Measurements from ENCODE around the gene EIF3B. TPM values are rescaled to one million over a fixed set of nuclear protein-coding genes. Genes with fewer than 3 reads are reported as not detected.
A peak's percentile ranks its signal among the peaks of the same experiment; 100 is the strongest.

The EIF3B gene
- total and polyA plus RNA-seq, 2 of the 4 experiments (the other 2 are of a cell fraction): 105 to 201 TPM

- H3K27me3 ChIP-seq (ENCODE audit: control insufficient read depth, insufficient read depth, low read length): no peaks in the 10 kb centered on the region
- no peak for DNase-seq
- H3K27ac ChIP-seq (ENCODE audit: insufficient read depth, low read length): no peak overlapping the region
- peak overlapping the region; percentile 13; the same call in 1 of the 2 replicates for H3K4me2 ChIP-seq (ENCODE audit: low read depth, low read length)
- BruUV-seq (replicated peaks): no TSS peak
- H3K18ac ChIP-seq (ENCODE audit: low read depth, low read length): no peak overlapping the region
- intact Hi-C loops (cut with micrococcal nuclease) (no loop called here), in situ Hi-C loops (cut with MboI; ENCODE audit: low sequenced_read_pairs) (no loop called here), dilution Hi-C loops (cut with HindIII; ENCODE audit: low sequenced_read_pairs, unreplicated experiment) (no loop called here)
- H2AK9ac ChIP-seq (replicated peaks; ENCODE audit: low read depth, low read length, poor library complexity): no peak overlapping the region
- POLR2A ChIA-PET (ENCODE audit: unreplicated experiment): interaction anchor here (0.6 kb wide), 1 partner anchor 17 kb away, joined by 5 read pairs; no protein-coding TSS in a partner anchor
- no peak overlapping the region for H2BK120ac ChIP-seq (ENCODE audit: low read depth, low read length)
- peaks cover 6% of the 10 kb centered on the region; the same call in 1 of the 2 replicates for H3K4me1 ChIP-seq (ENCODE audit: control insufficient read depth, insufficient read depth, low read length)
- no peak for ATAC-seq (ENCODE audit: low read depth)
- no peak overlapping the region for H3K4me3 ChIP-seq (ENCODE audit: insufficient read depth, low read depth, low read length)
- H4K8ac ChIP-seq (ENCODE audit: low read depth in 2 of 2, low read length in 2 of 2): no peak overlapping the region
- H4K5ac ChIP-seq (ENCODE audit: low read depth, low read length): no peak overlapping the region
- H3K23ac ChIP-seq (ENCODE audit: low read depth, low read length): peak overlapping the region; percentile 45; the same call in 1 of the 2 replicates
- no peak overlapping the region for H2BK5ac ChIP-seq (ENCODE audit: low read depth, low read length, poor library complexity, severe bottlenecking)
- CTCF ChIA-PET: no interaction called here
- no peaks in the 10 kb centered on the region for H3K9me3 ChIP-seq (ENCODE audit: control insufficient read depth, insufficient read depth, low read length)
- H4K91ac ChIP-seq (ENCODE audit: insufficient read depth, low read depth, low read length): no peak overlapping the region
- H2AFZ ChIP-seq (replicated peaks; ENCODE audit: low read length, poor library complexity): no peak overlapping the region
- H3K14ac ChIP-seq (replicated peaks; ENCODE audit: low read depth, low read length): no peak overlapping the region
- H3K79me1 ChIP-seq (ENCODE audit: low read depth in 1 of 2, low read length in 2 of 2): peaks cover 15 to 56% of the 10 kb centered on the region in 2 experiments
- H2BK15ac ChIP-seq (ENCODE audit: low read depth, low read length): no peak overlapping the region
- H3K36me3 ChIP-seq (ENCODE audit: control insufficient read depth, insufficient read depth, low read length): peaks cover 37% of the 10 kb centered on the region
- no peak overlapping the region for H3K4ac ChIP-seq (ENCODE audit: low read depth, low read length)
- no peak overlapping the region for H2AK5ac ChIP-seq (ENCODE audit: low read depth, low read length)
- 100% methylated on average over 1 of the region's 11 CpGs; no CpG with 5 or more reads in 1 of the 2 experiments for WGBS, 2 experiments (ENCODE audit: extremely low coverage in 2 of 2, insufficient read length in 1 of 2)
- peaks cover 8% of the 10 kb centered on the region for H3K9me1 ChIP-seq (ENCODE audit: insufficient read depth, low read length)
- H4K20me1 ChIP-seq (ENCODE audit: insufficient read depth, low read length): peaks cover 75% of the 10 kb centered on the region
- H3K56ac ChIP-seq (ENCODE audit: extremely low read depth, insufficient read depth, low read length): no peak overlapping the region
- no peak overlapping the region for H2BK20ac ChIP-seq (ENCODE audit: low read depth, low read length)
- TF ChIP-seq USF2 (IDR thresholded peaks at IDR 0.05; ENCODE audit: low read depth, low read length): no peak
- TF ChIP-seq RAD21 (IDR thresholded peaks at IDR 0.05; ENCODE audit: low read length): no peak
- no peak for TF ChIP-seq MAZ (IDR thresholded peaks at IDR 0.05; ENCODE audit: borderline replicate concordance, low read depth, low read length)
- no peak for TF ChIP-seq MAFK (IDR thresholded peaks at IDR 0.05; ENCODE audit: low read depth, low read length)
- no peak for TF ChIP-seq BHLHE40 (IDR thresholded peaks at IDR 0.05; ENCODE audit: low read depth, low read length)
- TF ChIP-seq MXI1 (IDR thresholded peaks at IDR 0.05; ENCODE audit: borderline replicate concordance, low read depth, low read length): no peak
- no peak for TF ChIP-seq RCOR1 (IDR thresholded peaks at IDR 0.05; ENCODE audit: insufficient replicate concordance, low read length)
- TF ChIP-seq CHD1 (IDR thresholded peaks at IDR 0.05; ENCODE audit: low read depth, low read length): no peak
- TF ChIP-seq, protein P1, sequence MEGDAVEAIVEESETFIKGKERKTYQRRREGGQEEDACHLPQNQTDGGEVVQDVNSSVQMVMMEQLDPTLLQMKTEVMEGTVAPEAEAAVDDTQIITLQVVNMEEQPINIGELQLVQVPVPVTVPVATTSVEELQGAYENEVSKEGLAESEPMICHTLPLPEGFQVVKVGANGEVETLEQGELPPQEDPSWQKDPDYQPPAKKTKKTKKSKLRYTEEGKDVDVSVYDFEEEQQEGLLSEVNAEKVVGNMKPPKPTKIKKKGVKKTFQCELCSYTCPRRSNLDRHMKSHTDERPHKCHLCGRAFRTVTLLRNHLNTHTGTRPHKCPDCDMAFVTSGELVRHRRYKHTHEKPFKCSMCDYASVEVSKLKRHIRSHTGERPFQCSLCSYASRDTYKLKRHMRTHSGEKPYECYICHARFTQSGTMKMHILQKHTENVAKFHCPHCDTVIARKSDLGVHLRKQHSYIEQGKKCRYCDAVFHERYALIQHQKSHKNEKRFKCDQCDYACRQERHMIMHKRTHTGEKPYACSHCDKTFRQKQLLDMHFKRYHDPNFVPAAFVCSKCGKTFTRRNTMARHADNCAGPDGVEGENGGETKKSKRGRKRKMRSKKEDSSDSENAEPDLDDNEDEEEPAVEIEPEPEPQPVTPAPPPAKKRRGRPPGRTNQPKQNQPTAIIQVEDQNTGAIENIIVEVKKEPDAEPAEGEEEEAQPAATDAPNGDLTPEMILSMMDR (conservative IDR thresholded peaks at IDR 0.05; ENCODE audit: low read depth, low read length): no peak
- TF ChIP-seq ELK1 (IDR thresholded peaks at IDR 0.05; ENCODE audit: borderline replicate concordance, low read depth, low read length): no peak
- no peak for TF ChIP-seq CEBPB (IDR thresholded peaks at IDR 0.05; ENCODE audit: low read depth, low read length)
- TF ChIP-seq SMC3 (IDR thresholded peaks at IDR 0.05; ENCODE audit: low read depth, low read length): no peak
- no peak for TF ChIP-seq RFX5 (IDR thresholded peaks at IDR 0.05; ENCODE audit: low read depth, low read length)
- no peak for TF ChIP-seq NFE2L2 (IDR thresholded peaks at IDR 0.05; ENCODE audit: low read depth, low read length)
- no peak for TF ChIP-seq POLR2A (IDR thresholded peaks at IDR 0.05; ENCODE audit: low read depth, low read length)
- no peak for TF ChIP-seq FOS (IDR thresholded peaks at IDR 0.05; ENCODE audit: low read depth, low read length)
- H3K9ac ChIP-seq (ENCODE audit: low read depth, low read length): no peak overlapping the region
Measured at GRCh38 chr7:2359610-2360009, 5.0 kb downstream of the EIF3B start.
